Retinal pigment epithelial cell (primary cell): ENCODE data around the gene AFP.
A peak's percentile ranks its signal among the peaks of the same experiment; 100 is the strongest.

Source experiments
- DNase-seq: peaks from one replicate; pipeline ENCODE4 v3.0.0-alpha.2; 2010; ENCODE audit warnings: low read depth
- H3K4me3 ChIP-seq: 2 replicates; pipeline ENCODE4 v1.5.1; 2011; ENCODE audit warnings: mild to moderate bottlenecking, low read length, control low read depth, moderate library complexity
- TF ChIP-seq, protein P1 (sequence below): conservative IDR thresholded peaks from 2 replicates; pipeline ENCODE4 v1.5.1; 2011; ENCODE audit warnings: low read depth, low read length, control low read depth, inconsistent platforms

Gene AFP

DNA sequence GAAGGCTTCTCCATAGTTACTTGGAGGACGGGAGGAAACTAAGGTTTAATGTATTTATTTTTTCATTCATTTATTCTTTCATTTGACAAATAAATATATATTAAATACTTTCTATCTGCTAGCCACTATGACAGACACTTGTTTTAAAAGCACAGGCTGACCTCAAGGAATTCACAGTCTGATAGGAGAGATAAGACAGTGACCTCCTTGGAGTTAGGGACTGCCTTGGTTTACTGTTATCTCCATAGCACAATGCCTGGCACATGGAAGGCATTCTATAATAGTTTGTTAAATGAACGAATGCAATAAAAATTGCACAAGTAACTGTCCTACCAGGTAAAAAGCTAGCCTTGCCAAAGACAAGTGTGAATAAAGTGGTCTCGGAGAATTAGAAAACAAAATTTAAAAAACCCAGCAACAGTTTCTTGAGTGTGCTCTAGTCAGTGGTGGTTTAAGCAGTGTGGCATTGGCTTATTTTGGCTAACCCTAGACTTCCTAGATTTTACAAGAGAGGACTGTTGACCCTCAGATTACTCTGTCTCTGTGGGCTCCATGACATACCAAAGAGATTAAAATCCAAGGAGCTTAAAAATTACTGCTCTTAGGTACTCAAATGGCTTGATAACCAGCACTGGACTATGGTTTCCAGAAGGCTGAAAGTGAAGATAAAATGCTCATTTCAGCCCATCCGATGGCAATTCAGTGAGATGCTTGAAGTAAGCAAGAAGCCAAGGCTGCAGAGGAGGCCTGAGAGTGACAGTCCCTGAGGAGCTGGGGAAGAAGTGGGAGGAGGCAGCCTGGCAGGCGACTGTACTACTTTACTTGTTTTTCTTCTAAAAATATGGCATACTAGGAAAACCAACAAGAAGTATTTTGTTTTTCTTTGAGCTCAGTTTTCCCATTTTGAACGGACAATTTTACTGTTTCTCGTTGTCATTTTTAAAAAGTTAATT lies 9.6 kb downstream of the AFP start:
- no peak overlapping the region for H3K4me3 ChIP-seq
- DNase-seq: no peak
- TF ChIP-seq, protein P1, sequence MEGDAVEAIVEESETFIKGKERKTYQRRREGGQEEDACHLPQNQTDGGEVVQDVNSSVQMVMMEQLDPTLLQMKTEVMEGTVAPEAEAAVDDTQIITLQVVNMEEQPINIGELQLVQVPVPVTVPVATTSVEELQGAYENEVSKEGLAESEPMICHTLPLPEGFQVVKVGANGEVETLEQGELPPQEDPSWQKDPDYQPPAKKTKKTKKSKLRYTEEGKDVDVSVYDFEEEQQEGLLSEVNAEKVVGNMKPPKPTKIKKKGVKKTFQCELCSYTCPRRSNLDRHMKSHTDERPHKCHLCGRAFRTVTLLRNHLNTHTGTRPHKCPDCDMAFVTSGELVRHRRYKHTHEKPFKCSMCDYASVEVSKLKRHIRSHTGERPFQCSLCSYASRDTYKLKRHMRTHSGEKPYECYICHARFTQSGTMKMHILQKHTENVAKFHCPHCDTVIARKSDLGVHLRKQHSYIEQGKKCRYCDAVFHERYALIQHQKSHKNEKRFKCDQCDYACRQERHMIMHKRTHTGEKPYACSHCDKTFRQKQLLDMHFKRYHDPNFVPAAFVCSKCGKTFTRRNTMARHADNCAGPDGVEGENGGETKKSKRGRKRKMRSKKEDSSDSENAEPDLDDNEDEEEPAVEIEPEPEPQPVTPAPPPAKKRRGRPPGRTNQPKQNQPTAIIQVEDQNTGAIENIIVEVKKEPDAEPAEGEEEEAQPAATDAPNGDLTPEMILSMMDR: no peak

DNA sequence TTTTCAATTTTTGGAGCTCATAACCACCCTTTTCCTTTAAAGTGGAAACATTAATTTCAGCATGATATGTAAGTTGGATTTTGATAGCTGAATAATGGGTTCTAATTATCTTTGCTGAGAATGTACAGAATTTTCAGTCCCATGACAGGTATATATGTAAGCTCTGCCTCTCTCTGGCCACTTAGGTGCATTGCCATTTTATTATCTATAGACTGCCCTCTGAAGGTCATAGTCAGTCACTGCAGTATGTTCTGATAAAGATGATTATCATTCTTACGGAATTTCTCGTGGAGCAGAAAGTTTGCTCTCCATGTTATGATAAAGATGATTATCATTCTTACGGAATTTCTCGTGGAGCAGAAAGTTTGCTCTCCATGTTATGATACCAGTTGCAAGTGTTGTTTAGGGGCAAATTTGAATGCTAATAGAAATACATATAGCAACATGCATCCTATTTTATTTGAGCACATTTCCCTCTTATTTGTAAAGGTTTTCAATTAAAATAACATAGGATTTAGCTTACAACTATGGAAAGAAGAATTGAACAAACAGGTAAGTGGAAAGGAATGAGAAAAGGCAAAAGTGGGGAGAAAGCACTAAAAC lies 10.4 kb downstream of the AFP start:
- TF ChIP-seq, protein P1: peak; percentile 81
- no peak for DNase-seq
- no peak overlapping the region for H3K4me3 ChIP-seq

DNA sequence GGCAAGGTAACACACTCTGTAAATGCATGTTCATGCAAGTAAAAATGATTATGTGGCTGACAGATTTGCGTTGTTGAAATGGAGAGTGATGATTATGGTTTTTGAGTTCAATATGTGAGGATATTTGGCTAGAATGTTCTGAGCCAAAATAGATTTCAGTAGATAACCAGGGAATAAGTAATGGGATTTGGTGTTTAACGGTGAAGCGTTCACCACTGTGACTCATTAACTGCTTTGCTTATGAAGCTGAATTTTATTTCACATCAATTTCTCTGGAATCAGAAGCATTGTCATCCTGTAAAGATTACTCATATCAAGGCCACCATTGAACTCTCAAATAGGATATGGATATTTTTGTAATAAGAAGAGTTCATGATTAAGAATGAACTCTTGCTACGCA lies 11.7 kb downstream of the AFP start:
- no peak for DNase-seq

DNA sequence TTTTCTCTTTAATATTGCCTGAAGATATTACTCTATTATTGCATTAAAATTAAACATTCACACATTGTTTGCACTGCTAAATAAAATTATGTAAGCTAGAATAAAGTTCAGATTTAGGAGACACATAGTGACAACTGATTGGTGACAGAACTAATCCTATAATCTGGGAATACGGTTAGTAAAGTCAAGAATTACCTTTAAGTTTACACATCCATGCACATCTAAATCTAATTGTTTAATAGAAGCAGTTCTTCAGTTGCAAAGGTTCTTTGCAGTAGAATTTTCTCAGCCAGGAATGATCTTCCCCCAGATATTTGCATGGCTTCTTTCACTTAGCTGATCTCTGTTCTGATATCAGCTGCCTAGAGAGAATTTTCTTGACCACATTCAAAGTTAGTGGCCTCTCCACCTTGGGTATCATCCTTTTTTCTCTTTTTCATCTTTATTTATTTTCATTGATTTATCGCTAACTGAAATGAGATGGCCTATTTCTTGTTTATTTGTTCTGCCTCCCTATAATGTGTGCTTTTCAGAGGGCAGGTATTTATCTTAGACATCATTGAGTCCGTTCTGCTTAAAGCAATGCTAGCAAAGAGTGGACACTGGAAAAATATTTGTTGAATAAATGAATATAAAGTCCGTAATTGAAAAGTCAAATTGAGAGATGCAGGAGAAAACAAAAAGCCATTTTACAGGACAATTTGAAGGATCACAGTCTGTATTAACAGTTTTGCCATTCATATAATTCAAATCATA lies 12.6 kb downstream of the AFP start:
- TF ChIP-seq, protein P1: no peak
- H3K4me3 ChIP-seq: no peak overlapping the region
- no peak for DNase-seq

More for the DNA sequence above, 11.7 kb downstream of the AFP start:
- no peak overlapping the region for H3K4me3 ChIP-seq
- TF ChIP-seq, protein P1: no peak

DNA sequence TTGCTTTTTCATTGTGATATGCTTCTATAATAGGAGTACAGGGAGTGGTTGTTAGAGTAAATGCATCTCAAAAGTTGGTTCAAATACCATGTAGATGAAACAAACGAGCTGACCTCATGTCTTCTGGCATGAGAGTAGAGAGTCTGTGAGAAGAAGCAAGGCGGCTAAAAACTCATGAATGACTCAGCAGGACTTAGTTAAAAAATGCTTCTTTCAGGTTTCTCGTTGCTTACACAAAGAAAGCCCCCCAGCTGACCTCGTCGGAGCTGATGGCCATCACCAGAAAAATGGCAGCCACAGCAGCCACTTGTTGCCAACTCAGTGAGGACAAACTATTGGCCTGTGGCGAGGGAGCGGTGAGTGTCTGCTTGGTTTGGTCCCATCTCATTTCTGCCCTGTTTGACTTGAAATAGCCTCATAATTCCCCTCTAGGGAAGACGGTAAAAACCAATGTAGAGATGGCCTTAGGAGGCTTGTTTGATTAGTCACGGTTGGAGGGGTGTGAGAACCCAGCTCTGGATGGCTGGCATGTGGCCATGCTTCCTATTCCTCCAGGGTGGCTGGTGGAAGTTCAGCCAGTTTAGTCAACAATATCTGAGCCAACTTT lies 14.5 kb downstream of the AFP start:
- H3K4me3 ChIP-seq: no peak overlapping the region
- TF ChIP-seq, protein P1: no peak
- DNase-seq: peak; percentile 39

DNA sequence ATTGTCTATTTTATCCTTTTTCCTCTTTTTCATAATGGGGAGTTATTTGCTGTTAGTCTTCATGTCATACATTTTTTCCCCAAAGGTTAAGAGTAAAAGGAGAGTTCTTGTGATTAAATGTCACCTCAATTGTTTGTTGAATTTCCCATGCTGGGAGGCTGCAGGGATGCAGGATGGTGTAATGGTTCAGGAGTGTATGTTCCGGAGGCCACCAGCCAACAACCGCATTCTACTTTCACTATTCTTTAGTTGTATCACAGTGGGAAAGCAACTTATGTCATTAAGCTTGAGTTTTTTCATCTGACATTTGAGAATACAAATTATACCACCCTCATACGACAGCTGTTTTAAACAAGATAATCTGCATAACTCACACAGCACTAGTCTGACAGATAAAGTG lies 15.4 kb downstream of the AFP start:
- no peak for DNase-seq
- no peak overlapping the region for H3K4me3 ChIP-seq
- TF ChIP-seq, protein P1: no peak
